GM19328 (cell line): Measurements from ENCODE around the gene CADM1.
A peak's percentile ranks its signal among the peaks of the same experiment; 100 is the strongest.

ENCODE experiments used
- ATAC-seq: cut with Tn5 transposase; IDR thresholded peaks from one replicate; pipeline ENCODE4 v1.9.1; 2021; ENCODE audit warnings: mild to moderate bottlenecking, moderate library complexity; ENCODE audit not compliant: unreplicated experiment

The CADM1 gene

GRCh38 chr11:115325523-115325922 is 178.7 kb downstream of the CADM1 start:
- ATAC-seq: no peak

GRCh38 chr11:115324581-115325432 is 179.4 kb downstream of the CADM1 start:
- ATAC-seq: peak; percentile 72

- no peak for ATAC-seq
Observed at GRCh38 chr11:115322553-115323203, 181.5 kb downstream of the CADM1 start.

GRCh38 chr11:115321605-115322289 is 182.5 kb downstream of the CADM1 start:
- ATAC-seq: no peak

GRCh38 chr11:115317277-115318185 is 186.7 kb downstream of the CADM1 start:
- no peak for ATAC-seq

- ATAC-seq: no peak
Observed at GRCh38 chr11:115316696-115317095, 187.5 kb downstream of the CADM1 start.

- no peak for ATAC-seq
Observed at GRCh38 chr11:115314330-115314920, 189.8 kb downstream of the CADM1 start.

GRCh38 chr11:115313224-115313838 is 190.9 kb downstream of the CADM1 start:
- no peak for ATAC-seq

- no peak for ATAC-seq
Observed at GRCh38 chr11:115311949-115312348, 192.3 kb downstream of the CADM1 start.

- ATAC-seq: no peak
Observed at GRCh38 chr11:115306689-115307088, 197.5 kb downstream of the CADM1 start.

GRCh38 chr11:115304774-115305472 is 199.3 kb downstream of the CADM1 start:
- no peak for ATAC-seq

GRCh38 chr11:115303929-115304531 is 200.2 kb downstream of the CADM1 start:
- ATAC-seq: no peak

GRCh38 chr11:115302946-115303703 is 201.1 kb downstream of the CADM1 start:
- ATAC-seq: no peak

GRCh38 chr11:115300660-115301428 is 203.4 kb downstream of the CADM1 start:
- no peak for ATAC-seq

GRCh38 chr11:115298300-115299012 is 205.8 kb downstream of the CADM1 start:
- ATAC-seq: no peak

- no peak for ATAC-seq
Observed at GRCh38 chr11:115297330-115297729, 206.9 kb downstream of the CADM1 start.

GRCh38 chr11:115291325-115291724 is 212.9 kb downstream of the CADM1 start:
- ATAC-seq: no peak
